H9 (cell line): ENCODE results near the gene CORO1C. TPM values are rescaled to one million over a fixed set of nuclear protein-coding genes. Genes with fewer than 3 reads are reported as not detected.

Experiments used
- DNase-seq: peaks from one replicate; pipeline ENCODE4 v3.0.0-alpha.2; 2017
- H2AFZ ChIP-seq: one replicate; pipeline ENCODE4 v1.6.1; 2013; ENCODE audit warnings: mild to moderate bottlenecking, low read length, control low read depth, moderate library complexity
- H2AK5ac ChIP-seq: 2 replicates; pipeline ENCODE4 v1.6.1; 2013; ENCODE audit warnings: low read length, control low read depth, mixed read lengths; ENCODE audit not compliant: insufficient read length
- H2BK120ac ChIP-seq: one replicate; pipeline ENCODE4 v1.6.1; 2013; ENCODE audit warnings: low read depth, mild to moderate bottlenecking, low read length, control low read depth, inconsistent platforms; ENCODE audit not compliant: poor library complexity, severe bottlenecking
- H2BK12ac ChIP-seq: 2 replicates; pipeline ENCODE4 v1.6.1; 2013; ENCODE audit warnings: low read length, control low read depth, mixed read lengths, low read depth; ENCODE audit not compliant: insufficient read length
- H2BK15ac ChIP-seq: 2 replicates; pipeline ENCODE4 v1.6.1; 2013; ENCODE audit warnings: low read depth, low read length, control low read depth
- H2BK20ac ChIP-seq: one replicate; pipeline ENCODE4 v1.6.1; 2013; ENCODE audit warnings: low read depth, mild to moderate bottlenecking, low read length, control low read depth, inconsistent platforms; ENCODE audit not compliant: poor library complexity, severe bottlenecking
- H2BK5ac ChIP-seq: 2 replicates; pipeline ENCODE4 v1.6.1; 2013; ENCODE audit warnings: low read length, control low read depth, mixed read lengths; ENCODE audit not compliant: insufficient read length
- H3K14ac ChIP-seq: 2 replicates; pipeline ENCODE4 v1.6.1; 2013; ENCODE audit warnings: low read length, control low read depth; ENCODE audit not compliant: insufficient read depth
- H3K18ac ChIP-seq: 2 replicates; pipeline ENCODE4 v1.6.1; 2013; ENCODE audit warnings: low read depth, mild to moderate bottlenecking, mixed read lengths, low read length, control low read depth; ENCODE audit not compliant: insufficient read length
- H3K23ac ChIP-seq: 2 replicates; pipeline ENCODE4 v1.6.1; 2013; ENCODE audit warnings: low read length, control low read depth, mixed read lengths, low read depth; ENCODE audit not compliant: insufficient read length
- H3K23me2 ChIP-seq: 2 replicates; pipeline ENCODE4 v1.6.1; 2013; ENCODE audit warnings: low read depth, mild to moderate bottlenecking, mixed read lengths, low read length, control low read depth; ENCODE audit not compliant: insufficient read length, poor library complexity, severe bottlenecking
- H3K27ac ChIP-seq: 2 replicates; pipeline ENCODE4 v1.5.1; 2013; ENCODE audit warnings: low read length, control low read depth, mixed read lengths, low read depth; ENCODE audit not compliant: insufficient read length
- H3K27me3 ChIP-seq: 2 replicates; pipeline ENCODE4 v1.6.1; 2013; ENCODE audit warnings: low read length, control low read depth, inconsistent platforms; ENCODE audit not compliant: insufficient read depth
- H3K4ac ChIP-seq: 2 replicates; pipeline ENCODE4 v1.6.1; 2013; ENCODE audit warnings: low read depth, mild to moderate bottlenecking, control low read depth, inconsistent platforms, low read length, moderate library complexity
- H3K4me1 ChIP-seq: 2 replicates; pipeline ENCODE4 v1.6.1; 2013; ENCODE audit warnings: low read length, control low read depth, inconsistent platforms; ENCODE audit not compliant: insufficient read depth
- H3K4me2 ChIP-seq: 2 replicates; pipeline ENCODE4 v1.6.1; 2013; ENCODE audit warnings: low read length, control low read depth, mixed read lengths; ENCODE audit not compliant: insufficient read length, insufficient read depth
- H3K56ac ChIP-seq: 2 replicates; pipeline ENCODE4 v1.6.1; 2013; ENCODE audit warnings: low read depth, mild to moderate bottlenecking, mixed read lengths, low read length, control low read depth; ENCODE audit not compliant: insufficient read length
- H3K79me1 ChIP-seq: 2 replicates; pipeline ENCODE4 v1.6.1; 2013; ENCODE audit warnings: low read depth, mild to moderate bottlenecking, moderate library complexity, low read length, control low read depth, inconsistent platforms; ENCODE audit not compliant: insufficient read depth, poor library complexity, severe bottlenecking
- H3K79me2 ChIP-seq: 2 replicates; pipeline ENCODE4 v1.6.1; 2013; ENCODE audit warnings: low read length, control low read depth, inconsistent platforms; ENCODE audit not compliant: insufficient read depth
- H3K9ac ChIP-seq: 2 replicates; pipeline ENCODE4 v1.6.1; 2013; ENCODE audit warnings: low read length, control low read depth, mixed read lengths; ENCODE audit not compliant: insufficient read length; ENCODE audit errors: extremely low read depth
- H3K9me3 ChIP-seq: one replicate; pipeline ENCODE4 v1.6.1; 2013; ENCODE audit warnings: low read depth, low read length, inconsistent platforms; ENCODE audit not compliant: control insufficient read depth
- H3T11ph ChIP-seq: one replicate; pipeline ENCODE4 v1.6.1; 2013; ENCODE audit warnings: mild to moderate bottlenecking, low read length, control low read depth, inconsistent platforms
- H4K20me1 ChIP-seq: one replicate; pipeline ENCODE4 v1.6.1; 2013; ENCODE audit not compliant: control insufficient read depth, insufficient read length, insufficient read depth
- H4K5ac ChIP-seq: 2 replicates; pipeline ENCODE4 v1.6.1; 2013; ENCODE audit warnings: low read depth, mild to moderate bottlenecking, mixed read lengths, low read length, control low read depth; ENCODE audit not compliant: insufficient read length
- H4K8ac ChIP-seq: replicated peaks from 2 replicates; pipeline ENCODE4 v1.6.1; 2013; ENCODE audit warnings: low read length, control low read depth, mixed read lengths, low read depth; ENCODE audit not compliant: insufficient read length
- H4K91ac ChIP-seq: 2 replicates; pipeline ENCODE4 v1.6.1; 2013; ENCODE audit warnings: low read depth, mild to moderate bottlenecking, moderate library complexity, mixed read lengths, low read length, control low read depth; ENCODE audit not compliant: insufficient read length
- H3K27ac Mint-ChIP-seq, 3 experiments: 2 replicates in 2 of 3; 3 replicates in 1 of 3; pipeline ENCODE4 v1.8.0; 2020 to 2021; ENCODE audit warnings: mixed read lengths in 3 of 3, mild to moderate bottlenecking in 1 of 3, moderate library complexity in 1 of 3
- H3K27me3 Mint-ChIP-seq: 2 replicates; pipeline ENCODE4 v1.8.0; 2021; ENCODE audit warnings: low read depth, mild to moderate bottlenecking, moderate library complexity, mixed read lengths
- H3K36me3 Mint-ChIP-seq, 3 experiments: 2 replicates in 2 of 3; 3 replicates in 1 of 3; pipeline ENCODE4 v1.8.0; 2020 to 2021; ENCODE audit warnings: low read depth in 3 of 3, mixed read lengths in 3 of 3; ENCODE audit not compliant: insufficient read depth in 1 of 3
- H3K4me1 Mint-ChIP-seq, 2 experiments: 2 replicates each; pipeline ENCODE4 v1.8.0; 2020; ENCODE audit warnings: mixed read lengths in 2 of 2
- H3K4me3 Mint-ChIP-seq, 2 experiments: 2 replicates in 1 of 2; 3 replicates in 1 of 2; pipeline ENCODE4 v1.8.0; 2020 to 2021; ENCODE audit warnings: mild to moderate bottlenecking in 2 of 2, mixed read lengths in 2 of 2, moderate library complexity in 1 of 2
- H3K9me3 Mint-ChIP-seq, 2 experiments: 2 replicates in 1 of 2; 3 replicates in 1 of 2; pipeline ENCODE4 v1.8.0; 2020; ENCODE audit warnings: mild to moderate bottlenecking in 2 of 2, mixed read lengths in 2 of 2, moderate library complexity in 1 of 2
- WGBS: extraction: QIAGEN DNeasy Blood & Tissue Kit; methylation state at CpG from one replicate; pipeline ENCODE4 v1.1.7; 2013; ENCODE audit warnings: missing lambda C conversion rate, low lambda C conversion rate, mixed read lengths; ENCODE audit not compliant: insufficient read length; ENCODE audit errors: extremely low coverage; 5-methylcytosine and 5-hydroxymethylcytosine counted together
- total RNA-seq: library from RNA; stranded (reverse); gene quantifications from 2 replicates; pipeline ENCODE4 v1.2.1, GENCODE V29; 2021
- TF ChIP-seq, protein P1 (sequence below): fragments of 200-600 bp; sonication (generic); conservative IDR thresholded peaks from 3 replicates; pipeline ENCODE4 v1.8.0; 2021; ENCODE audit warnings: antibody characterized with exemption, mild to moderate bottlenecking

The CORO1C gene
- total RNA-seq, 1 experiment from 2014 or later = 154 TPM

DNA sequence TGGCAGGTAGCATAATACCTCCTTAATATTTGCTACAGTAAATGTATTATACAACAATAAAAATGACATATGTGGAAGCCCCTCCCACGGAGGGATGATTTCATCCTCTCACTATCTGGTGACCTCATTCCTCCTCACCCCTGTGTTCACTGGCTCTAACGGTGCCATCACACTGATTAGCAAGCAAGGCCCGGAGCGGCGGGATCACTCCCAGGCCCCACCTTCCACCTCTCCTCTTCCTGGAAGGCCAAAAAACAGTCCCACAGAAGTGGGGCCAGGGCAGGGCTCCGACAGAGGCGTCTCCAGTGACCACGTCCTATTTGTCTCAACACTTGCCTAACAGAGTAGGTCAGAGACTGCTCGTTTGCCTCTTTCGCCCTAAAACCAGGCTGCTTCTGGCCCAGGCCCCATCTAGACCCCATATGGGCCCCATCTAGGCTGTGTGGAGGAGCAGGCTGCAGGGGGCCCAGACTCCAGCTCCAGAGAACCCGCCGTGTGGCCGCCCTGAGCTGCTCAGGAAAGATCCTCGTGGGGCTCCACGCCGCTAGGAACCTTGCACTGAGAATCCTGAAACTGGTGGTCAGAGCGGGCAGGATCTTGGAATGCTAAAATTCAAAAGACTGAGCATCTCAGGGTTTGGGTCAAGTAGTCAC lies 101.4 kb downstream of the CORO1C start:
- Histone ChIP-seq H2BK5ac (no peak overlapping the region), H3K27ac (no peak overlapping the region), H3K27me3 (no peaks in the 10 kb centered on the region), H3K9ac (no peak overlapping the region), H4K91ac (no peak overlapping the region), H3K79me1 (no peaks in the 10 kb centered on the region), H3K56ac (no peak overlapping the region), H3K4ac (no peak overlapping the region), H3K79me2 (no peaks in the 10 kb centered on the region), H3K23ac (no peak overlapping the region), H4K8ac (no peak overlapping the region), H3K9me3 (no peaks in the 10 kb centered on the region), H3K18ac (peak overlapping the region; percentile 51), H4K20me1 (no peaks in the 10 kb centered on the region), H4K5ac (no peak overlapping the region), H2BK12ac (no peak overlapping the region), H3K4me2 (no peak overlapping the region), H2BK15ac (no peak overlapping the region), H2AFZ (no peak overlapping the region), H3K4me1 (peaks cover 7% of the 10 kb centered on the region; the same call in 1 of the 2 replicates), H2AK5ac (no peak overlapping the region), H2BK20ac (no peak overlapping the region), H3K23me2 (no peaks in the 10 kb centered on the region), H3K14ac (peak overlapping the region; percentile 25; the same call in 1 of the 2 replicates), H2BK120ac (no peak overlapping the region), H3T11ph (no peak overlapping the region)
- peak overlapping the region; percentile 39 to 59 (median 40); a peak in 3 of 7 replicates for H3K27ac Mint-ChIP-seq
- peak overlapping the region in 1 of 2 experiments; percentile 54; a peak in 1 of 5 replicates for H3K4me3 Mint-ChIP-seq
- H3K4me1 Mint-ChIP-seq = peaks cover 32 to 42% of the 10 kb centered on the region in 2 experiments
- DNase-seq = no peak
- no peaks in the 10 kb centered on the region for H3K27me3 Mint-ChIP-seq
- TF ChIP-seq, protein P1, sequence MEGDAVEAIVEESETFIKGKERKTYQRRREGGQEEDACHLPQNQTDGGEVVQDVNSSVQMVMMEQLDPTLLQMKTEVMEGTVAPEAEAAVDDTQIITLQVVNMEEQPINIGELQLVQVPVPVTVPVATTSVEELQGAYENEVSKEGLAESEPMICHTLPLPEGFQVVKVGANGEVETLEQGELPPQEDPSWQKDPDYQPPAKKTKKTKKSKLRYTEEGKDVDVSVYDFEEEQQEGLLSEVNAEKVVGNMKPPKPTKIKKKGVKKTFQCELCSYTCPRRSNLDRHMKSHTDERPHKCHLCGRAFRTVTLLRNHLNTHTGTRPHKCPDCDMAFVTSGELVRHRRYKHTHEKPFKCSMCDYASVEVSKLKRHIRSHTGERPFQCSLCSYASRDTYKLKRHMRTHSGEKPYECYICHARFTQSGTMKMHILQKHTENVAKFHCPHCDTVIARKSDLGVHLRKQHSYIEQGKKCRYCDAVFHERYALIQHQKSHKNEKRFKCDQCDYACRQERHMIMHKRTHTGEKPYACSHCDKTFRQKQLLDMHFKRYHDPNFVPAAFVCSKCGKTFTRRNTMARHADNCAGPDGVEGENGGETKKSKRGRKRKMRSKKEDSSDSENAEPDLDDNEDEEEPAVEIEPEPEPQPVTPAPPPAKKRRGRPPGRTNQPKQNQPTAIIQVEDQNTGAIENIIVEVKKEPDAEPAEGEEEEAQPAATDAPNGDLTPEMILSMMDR = no peak
- no peaks in the 10 kb centered on the region for H3K36me3 Mint-ChIP-seq
- H3K9me3 Mint-ChIP-seq = no peaks in the 10 kb centered on the region
- no CpG with 5 or more reads among the region's 17 CpGs for WGBS
